A673 (cell line): ENCODE data around the gene NFS1. TPM values are rescaled to one million over a fixed set of nuclear protein-coding genes. Genes with fewer than 3 reads are reported as not detected.

Source experiments
- BruUV-seq: library from RNA; stranded (reverse); fragments of 400-500 nt; replicated peaks from 2 replicates; lab custom pipeline; 2021; lab: Mats Ljungman, UMichigan
- CTCF ChIA-PET: fragments of 300-600 bp; sonication (Branson Sonifier 250); formaldehyde crosslinking; loops from one replicate; lab custom pipeline; 2022; ENCODE audit warnings: antibody characterized with exemption; lab: Charles Lee
- POLR2A ChIA-PET: fragments of 300-600 bp; sonication (Branson Sonifier 250); formaldehyde crosslinking; loops from one replicate; lab custom pipeline; 2022; ENCODE audit warnings: antibody characterized with exemption; ENCODE audit not compliant: low non-redundant PET; lab: Charles Lee
- DNase-seq: peaks from one replicate; pipeline ENCODE4 v3.0.0-alpha.2; 2015; ENCODE audit warnings: low spot score
- H3K27ac ChIP-seq: fragments of 200-600 bp; sonication (generic); 2 replicates; pipeline ENCODE4 v1.5.1; 2016; ENCODE audit warnings: mixed run types, low read depth, mild to moderate bottlenecking, mixed read lengths, antibody characterized with exemption, low read length; ENCODE audit not compliant: poor library complexity, severe bottlenecking
- H3K27me3 ChIP-seq: fragments of 200-600 bp; sonication (generic); replicated peaks from 2 replicates; pipeline ENCODE4 v1.6.1; 2017; ENCODE audit warnings: mixed run types, low read depth, mild to moderate bottlenecking, mixed read lengths, antibody characterized with exemption, low read length; ENCODE audit not compliant: insufficient read depth, poor library complexity
- H3K36me3 ChIP-seq: fragments of 200-600 bp; sonication (generic); 2 replicates; pipeline ENCODE4 v1.6.1; 2016; ENCODE audit warnings: mixed run types, mild to moderate bottlenecking, mixed read lengths, antibody characterized with exemption, low read length; ENCODE audit not compliant: insufficient read depth, poor library complexity, severe bottlenecking
- H3K4me1 ChIP-seq: fragments of 200-600 bp; sonication (generic); 2 replicates; pipeline ENCODE4 v1.6.1; 2017; ENCODE audit warnings: mixed run types, mild to moderate bottlenecking, mixed read lengths, antibody characterized with exemption, low read length; ENCODE audit not compliant: insufficient read depth, poor library complexity, severe bottlenecking
- H3K4me3 ChIP-seq: fragments of 200-600 bp; sonication (generic); 2 replicates; pipeline ENCODE4 v1.5.1; 2016; ENCODE audit warnings: low read depth, mixed run types, mild to moderate bottlenecking, mixed read lengths, low read length; ENCODE audit not compliant: poor library complexity, severe bottlenecking
- H3K9me3 ChIP-seq: fragments of 200-600 bp; sonication (generic); 2 replicates; pipeline ENCODE4 v1.6.1; 2016; ENCODE audit warnings: mixed run types, low read depth, mild to moderate bottlenecking, mixed read lengths, antibody characterized with exemption, low read length; ENCODE audit not compliant: poor library complexity, severe bottlenecking
- EZH2 ChIP-seq: fragments of 200-600 bp; sonication (generic); IDR thresholded peaks from 2 replicates; pipeline ENCODE4 v1.6.1; 2017; ENCODE audit warnings: borderline replicate concordance, low read depth, mild to moderate bottlenecking, mixed read lengths, antibody characterized with exemption, low read length; ENCODE audit not compliant: poor library complexity, severe bottlenecking
- intact Hi-C: fragments of 100-400 bp; cut with micrococcal nuclease; formaldehyde crosslinking; loops from one replicate; pipeline ENCODE4 v1.10.0; 2022; ENCODE audit not compliant: unreplicated experiment
- total RNA-seq: library from RNA; stranded (reverse); gene quantifications from 2 replicates; pipeline ENCODE4 v1.2.3, GENCODE V29; 2021
- TF ChIP-seq, protein P1 (sequence below): fragments of 300-800, 200-600 bp; sonication (generic); conservative IDR thresholded peaks from 2 replicates; pipeline ENCODE4 v1.5.1; 2017; ENCODE audit warnings: low read depth, mild to moderate bottlenecking, antibody characterized with exemption, low read length, moderate library complexity, mixed read lengths

Gene NFS1
- total RNA-seq, 1 experiment from 2014 or later = 22.2 TPM

DNA sequence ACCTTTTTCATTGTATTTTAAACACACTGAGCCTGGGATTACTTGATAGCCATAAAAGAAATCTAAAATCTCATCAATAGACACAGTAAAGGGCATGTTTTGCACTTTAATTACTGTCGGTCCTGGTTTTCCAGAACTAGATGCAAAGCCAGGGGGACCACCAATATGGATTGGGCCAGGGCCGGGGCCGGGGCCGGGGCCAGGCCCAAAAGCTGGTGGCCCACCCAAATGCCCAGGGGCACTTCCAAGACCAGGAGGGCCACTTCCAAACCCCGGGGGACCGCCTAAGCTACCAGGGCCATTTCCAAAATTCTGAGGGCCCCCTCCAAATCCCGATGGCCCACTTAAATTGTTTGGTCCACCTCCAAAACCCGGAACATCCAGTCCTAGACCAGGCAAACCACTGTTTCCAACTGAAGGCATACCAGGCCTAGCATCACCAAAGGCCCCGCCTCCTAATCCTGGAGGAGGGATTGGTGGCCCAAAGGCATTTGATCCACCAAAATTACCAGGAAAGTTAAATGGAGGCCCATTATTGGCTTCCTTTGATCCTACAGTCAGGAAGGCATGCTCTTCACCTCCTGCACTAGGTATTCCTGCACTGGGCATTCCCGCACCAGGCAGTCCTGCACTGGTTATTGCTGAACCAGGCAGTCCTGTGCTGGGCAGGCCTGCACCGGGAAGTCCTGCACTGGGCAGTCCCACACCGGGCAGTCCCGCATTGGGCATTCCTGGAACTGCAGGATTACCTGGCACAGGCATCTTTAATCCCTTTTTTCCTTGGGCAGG lies 46.3 kb downstream of the NFS1 start:
- no peak for DNase-seq
- ChIA-PET POLR2A (no interaction called here), CTCF (no interaction called here)
- no peak overlapping the region for H3K4me3 ChIP-seq
- peaks cover 10% of the 10 kb centered on the region for H3K4me1 ChIP-seq
- intact Hi-C loops = no loop called here
- BruUV-seq = no TSS peak
- H3K27ac ChIP-seq = no peak overlapping the region
- TF ChIP-seq EZH2 = no peak
- TF ChIP-seq, protein P1, sequence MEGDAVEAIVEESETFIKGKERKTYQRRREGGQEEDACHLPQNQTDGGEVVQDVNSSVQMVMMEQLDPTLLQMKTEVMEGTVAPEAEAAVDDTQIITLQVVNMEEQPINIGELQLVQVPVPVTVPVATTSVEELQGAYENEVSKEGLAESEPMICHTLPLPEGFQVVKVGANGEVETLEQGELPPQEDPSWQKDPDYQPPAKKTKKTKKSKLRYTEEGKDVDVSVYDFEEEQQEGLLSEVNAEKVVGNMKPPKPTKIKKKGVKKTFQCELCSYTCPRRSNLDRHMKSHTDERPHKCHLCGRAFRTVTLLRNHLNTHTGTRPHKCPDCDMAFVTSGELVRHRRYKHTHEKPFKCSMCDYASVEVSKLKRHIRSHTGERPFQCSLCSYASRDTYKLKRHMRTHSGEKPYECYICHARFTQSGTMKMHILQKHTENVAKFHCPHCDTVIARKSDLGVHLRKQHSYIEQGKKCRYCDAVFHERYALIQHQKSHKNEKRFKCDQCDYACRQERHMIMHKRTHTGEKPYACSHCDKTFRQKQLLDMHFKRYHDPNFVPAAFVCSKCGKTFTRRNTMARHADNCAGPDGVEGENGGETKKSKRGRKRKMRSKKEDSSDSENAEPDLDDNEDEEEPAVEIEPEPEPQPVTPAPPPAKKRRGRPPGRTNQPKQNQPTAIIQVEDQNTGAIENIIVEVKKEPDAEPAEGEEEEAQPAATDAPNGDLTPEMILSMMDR = no peak
- H3K9me3 ChIP-seq = no peaks in the 10 kb centered on the region
- no peaks in the 10 kb centered on the region for H3K27me3 ChIP-seq
- peaks cover 74% of the 10 kb centered on the region for H3K36me3 ChIP-seq

DNA sequence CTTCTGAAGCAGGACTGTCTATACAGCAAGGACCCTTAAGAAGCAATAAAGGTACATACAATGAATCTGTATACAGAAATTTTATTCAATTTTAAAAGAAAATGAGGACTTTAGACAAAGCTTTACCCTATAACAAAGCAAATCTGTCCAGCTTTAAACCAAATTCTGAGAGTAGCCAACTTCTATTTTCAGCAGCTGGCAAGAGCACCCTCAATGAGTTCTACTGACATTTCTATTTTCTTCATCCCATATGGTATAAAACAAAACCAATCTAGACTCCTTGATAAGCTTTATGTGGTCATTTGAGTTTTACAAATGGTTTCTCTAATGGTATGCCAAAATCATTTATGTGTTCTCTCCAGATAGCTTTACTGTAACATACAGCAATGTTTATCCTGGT lies 47.2 kb downstream of the NFS1 start:
- POLR2A ChIA-PET = no interaction called here
- H3K36me3 ChIP-seq = peaks cover 74% of the 10 kb centered on the region
- H3K4me3 ChIP-seq = no peak overlapping the region
- BruUV-seq = no TSS peak
- no peaks in the 10 kb centered on the region for H3K9me3 ChIP-seq
- no peak overlapping the region for H3K27ac ChIP-seq
- intact Hi-C loops = no loop called here
- TF ChIP-seq, protein P1 = no peak
- TF ChIP-seq EZH2 = no peak
- no peak for DNase-seq
- CTCF ChIA-PET = no interaction called here
- H3K27me3 ChIP-seq = no peaks in the 10 kb centered on the region
- H3K4me1 ChIP-seq = peaks cover 1% of the 10 kb centered on the region

DNA sequence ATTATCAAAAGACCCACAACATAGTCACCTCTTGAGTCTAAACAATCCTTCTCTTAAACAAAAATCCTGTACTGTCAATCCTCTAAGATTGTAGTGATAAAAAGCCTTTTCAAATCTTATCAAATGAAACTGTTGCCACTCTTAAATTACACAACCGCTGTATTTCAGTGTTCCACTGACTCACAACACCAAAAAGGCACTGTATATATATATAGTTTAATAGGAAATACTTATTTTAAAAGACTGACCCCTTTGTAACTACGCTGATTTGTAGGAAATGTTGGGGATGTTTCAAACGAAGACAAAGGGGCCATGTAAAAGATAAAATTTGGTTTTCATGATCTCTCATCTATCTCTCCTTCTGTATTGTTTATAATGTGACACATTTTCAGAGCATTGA lies 48.5 kb downstream of the NFS1 start:
- Histone ChIP-seq H3K4me1 (no peaks in the 10 kb centered on the region), H3K27ac (no peak overlapping the region), H3K9me3 (no peaks in the 10 kb centered on the region), H3K27me3 (no peaks in the 10 kb centered on the region), H3K36me3 (peaks cover 68% of the 10 kb centered on the region), H3K4me3 (no peak overlapping the region)
- DNase-seq = no peak
- intact Hi-C loops = no loop called here
- TF ChIP-seq, protein P1 = no peak
- TF ChIP-seq EZH2 = no peak
- no TSS peak for BruUV-seq
- POLR2A ChIA-PET = no interaction called here
- CTCF ChIA-PET = no interaction called here
